H1 (cell line): ENCODE measurements around the gene CCSER2. TPM values are rescaled to one million over a fixed set of nuclear protein-coding genes. Genes with fewer than 3 reads are reported as not detected.

Source experiments
- CTCF ChIA-PET: fragments of 300-600 bp; sonication (Branson Sonifier 250); formaldehyde crosslinking; loops from one replicate; lab custom pipeline; 2021; ENCODE audit not compliant: partially characterized antibody; lab: Charles Lee
- POLR2A ChIA-PET: fragments of 300-600 bp; sonication (Branson Sonifier 250); formaldehyde crosslinking; loops from one replicate; lab custom pipeline; 2021; ENCODE audit warnings: inconsistent platforms; ENCODE audit not compliant: partially characterized antibody; lab: Charles Lee
- DNase-seq, 2 experiments: peaks; one replicate each; pipeline versions ENCODE4 v3.0.0 to v3.0.0-alpha.2; 2010 to 2022; ENCODE audit warnings: low spot score in 2 of 2, low read depth in 1 of 2, mixed read lengths in 1 of 2
- FAIRE-seq: peaks from 2 replicates; lab custom pipeline; 2011; peaks lifted over from hg19 to GRCh38; lab: Jason Lieb, UNC
- H2AFZ ChIP-seq: 2 replicates; pipeline ENCODE4 v1.8.1; 2012; ENCODE audit warnings: low read length, inconsistent platforms
- H2AK5ac ChIP-seq: 2 replicates; pipeline ENCODE4 v1.6.1; 2013; ENCODE audit warnings: low read depth, low read length
- H2BK120ac ChIP-seq: replicated peaks from 2 replicates; pipeline ENCODE3; 2013; ENCODE audit warnings: low read depth, low read length, inconsistent platforms
- H2BK12ac ChIP-seq: 2 replicates; pipeline ENCODE4 v1.6.1; 2013; ENCODE audit warnings: low read depth, low read length
- H2BK15ac ChIP-seq: 2 replicates; pipeline ENCODE4 v1.6.1; 2013; ENCODE audit warnings: low read length
- H2BK20ac ChIP-seq: 2 replicates; pipeline ENCODE4 v1.6.1; 2013; ENCODE audit warnings: low read length
- H2BK5ac ChIP-seq: 2 replicates; pipeline ENCODE4 v1.6.1; 2013; ENCODE audit warnings: low read depth, low read length
- H3K14ac ChIP-seq: 2 replicates; pipeline ENCODE4 v1.6.1; 2013; ENCODE audit warnings: inconsistent platforms; ENCODE audit not compliant: insufficient read length
- H3K18ac ChIP-seq: 2 replicates; pipeline ENCODE4 v1.6.1; 2013; ENCODE audit warnings: low read length; ENCODE audit errors: extremely low read depth
- H3K23ac ChIP-seq: 2 replicates; pipeline ENCODE4 v1.6.1; 2013; ENCODE audit warnings: inconsistent platforms; ENCODE audit not compliant: insufficient read length
- H3K23me2 ChIP-seq: 2 replicates; pipeline ENCODE4 v1.6.1; 2013; ENCODE audit warnings: low read depth, low read length
- H3K27ac ChIP-seq: 2 replicates; pipeline ENCODE4 v1.6.1; 2011; ENCODE audit warnings: low read depth, low read length, inconsistent platforms
- H3K27me3 ChIP-seq, 4 experiments: replicated peaks in 1 of 4; 1 replicate in 1 of 4; 2 replicates in 3 of 4; pipeline versions ENCODE4 v1.6.1 to v1.8.1; 2011 to 2013; ENCODE audit warnings: low read length in 3 of 4, mild to moderate bottlenecking in 3 of 4, inconsistent platforms in 2 of 4, mixed read lengths in 2 of 4, moderate library complexity in 1 of 4; ENCODE audit not compliant: control insufficient read depth in 3 of 4, insufficient read depth in 3 of 4; ENCODE audit errors: extremely low read depth in 1 of 4
- H3K36me3 ChIP-seq, 4 experiments: 2 replicates each; pipeline versions ENCODE4 v1.6.1 to v1.8.1; 2011 to 2013; ENCODE audit warnings: mild to moderate bottlenecking in 4 of 4, low read length in 3 of 4, moderate library complexity in 2 of 4, control low read depth in 1 of 4, inconsistent platforms in 1 of 4; ENCODE audit not compliant: insufficient read depth in 4 of 4, control insufficient read depth in 2 of 4
- H3K4ac ChIP-seq: replicated peaks from 2 replicates; pipeline ENCODE3; 2013; ENCODE audit warnings: low read length, low read depth, mixed read lengths, inconsistent platforms; ENCODE audit not compliant: insufficient read length
- H3K4me1 ChIP-seq, 4 experiments: replicated peaks in 1 of 4; 1 replicate in 1 of 4; 2 replicates in 3 of 4; pipeline versions ENCODE4 v1.6.1 to v1.8.1; 2011 to 2013; ENCODE audit warnings: low read length in 3 of 4, inconsistent platforms in 2 of 4, mixed read lengths in 1 of 4; ENCODE audit not compliant: insufficient read depth in 4 of 4, control insufficient read depth in 3 of 4
- H3K4me2 ChIP-seq, 2 experiments: 2 replicates each; pipeline versions ENCODE4 v1.6.1 to v1.8.1; 2011 to 2013; ENCODE audit warnings: low read depth in 2 of 2, low read length in 2 of 2, control low read depth in 1 of 2, inconsistent platforms in 1 of 2, mild to moderate bottlenecking in 1 of 2; ENCODE audit not compliant: insufficient read depth in 1 of 2
- H3K4me3 ChIP-seq, 4 experiments: fragments of 200-600, 300-600 bp in 1 of 4; sonication (generic), shearing (Covaris generic), sonication (Bioruptor Twin) in 1 of 4; 2 replicates each; pipeline versions ENCODE4 v1.5.1 to v1.8.1; 2011 to 2016; ENCODE audit warnings: low read length in 4 of 4, low read depth in 3 of 4, control low read depth in 2 of 4, inconsistent platforms in 2 of 4, mild to moderate bottlenecking in 2 of 4, mixed read lengths in 1 of 4, moderate library complexity in 1 of 4; ENCODE audit not compliant: insufficient read depth in 2 of 4; ENCODE audit errors: extremely low read depth in 1 of 4
- H3K56ac ChIP-seq: replicated peaks from 2 replicates; pipeline ENCODE3; 2013; ENCODE audit warnings: low read depth, mild to moderate bottlenecking, mixed read lengths, low read length, inconsistent platforms; ENCODE audit not compliant: insufficient read length
- H3K79me1 ChIP-seq: 2 replicates; pipeline ENCODE4 v1.6.1; 2013; ENCODE audit warnings: low read depth, low read length, control low read depth
- H3K79me2 ChIP-seq, 2 experiments: 2 replicates each; pipeline versions ENCODE4 v1.6.1 to v1.8.1; 2012 to 2013; ENCODE audit warnings: low read length in 2 of 2, mild to moderate bottlenecking in 2 of 2, inconsistent platforms in 1 of 2; ENCODE audit not compliant: insufficient read depth in 2 of 2, control insufficient read depth in 1 of 2
- H3K9ac ChIP-seq, 4 experiments: replicated peaks in 1 of 4; 1 replicate in 1 of 4; 2 replicates in 3 of 4; pipeline versions ENCODE4 v1.6.1 to v1.8.1; 2011 to 2013; ENCODE audit warnings: low read depth in 3 of 4, low read length in 3 of 4, control low read depth in 2 of 4, mild to moderate bottlenecking in 2 of 4, moderate library complexity in 2 of 4, inconsistent platforms in 1 of 4; ENCODE audit errors: extremely low read depth in 1 of 4
- H3K9me3 ChIP-seq, 2 experiments: 2 replicates each; pipeline versions ENCODE4 v1.6.1 to v1.8.1; 2012 to 2013; ENCODE audit warnings: mild to moderate bottlenecking in 2 of 2, moderate library complexity in 2 of 2, control low read depth in 1 of 2, inconsistent platforms in 1 of 2, low read depth in 1 of 2, low read length in 1 of 2, mixed read lengths in 1 of 2; ENCODE audit not compliant: insufficient read depth in 2 of 2
- H4K20me1 ChIP-seq, 2 experiments: replicated peaks in 1 of 2; 2 replicates each; pipeline versions ENCODE3 to v1.8.1; 2011 to 2013; ENCODE audit warnings: inconsistent platforms in 2 of 2, low read length in 2 of 2, mild to moderate bottlenecking in 1 of 2; ENCODE audit not compliant: insufficient read depth in 2 of 2, control insufficient read depth in 1 of 2
- H4K5ac ChIP-seq: 2 replicates; pipeline ENCODE4 v1.6.1; 2013; ENCODE audit warnings: low read length, low read depth, mixed read lengths, inconsistent platforms; ENCODE audit not compliant: insufficient read length
- H4K8ac ChIP-seq: 2 replicates; pipeline ENCODE4 v1.8.0; 2013; ENCODE audit warnings: mild to moderate bottlenecking, moderate library complexity, low read length, inconsistent platforms; ENCODE audit not compliant: insufficient read depth; ENCODE audit errors: extremely low read depth
- H4K91ac ChIP-seq: replicated peaks from 2 replicates; pipeline ENCODE3; 2013; ENCODE audit warnings: low read length, mixed read lengths, inconsistent platforms; ENCODE audit not compliant: insufficient read length
- ASH2L ChIP-seq: fragments of 200-600, 300-600 bp; sonication (generic); IDR thresholded peaks from one replicate; pipeline ENCODE4 v1.7.1; 2017; ENCODE audit warnings: low read length
- BACH1 ChIP-seq: IDR thresholded peaks from 2 replicates; pipeline ENCODE4 v1.6.1; 2012; ENCODE audit warnings: low read length, improper control_type of control experiment
- BRCA1 ChIP-seq: IDR thresholded peaks from 2 replicates; pipeline ENCODE4 v1.6.1; 2012; ENCODE audit warnings: low read depth, low read length, improper control_type of control experiment
- CEBPB ChIP-seq: IDR thresholded peaks from 2 replicates; pipeline ENCODE4 v1.6.1; 2012; ENCODE audit warnings: low read depth, low read length
- KDM5A ChIP-seq: fragments of 200-600 bp; IDR thresholded peaks from 2 replicates; pipeline ENCODE4 v1.7.1; 2012; ENCODE audit warnings: mild to moderate bottlenecking, low read length, inconsistent platforms, mixed read lengths
- MAFK ChIP-seq: IDR thresholded peaks from 2 replicates; pipeline ENCODE4 v1.6.1; 2012; ENCODE audit warnings: low read depth, mild to moderate bottlenecking, improper control_type of control experiment, low read length
- MAX ChIP-seq: IDR thresholded peaks from 2 replicates; pipeline ENCODE4 v1.6.1; 2012; ENCODE audit warnings: inconsistent platforms
- POLR2AphosphoS5 ChIP-seq: IDR thresholded peaks from 2 replicates; pipeline ENCODE4 v1.6.1; 2011; ENCODE audit warnings: low read depth, low read length
- POU5F1 ChIP-seq: IDR thresholded peaks from 2 replicates; pipeline ENCODE4 v1.6.1; 2011; ENCODE audit warnings: low read depth, mild to moderate bottlenecking, low read length, moderate library complexity
- RNF2 ChIP-seq: fragments of 200-900, 300-1000 bp; sonication (generic); IDR thresholded peaks from 2 replicates; pipeline ENCODE4 v1.7.1; 2016; ENCODE audit warnings: borderline replicate concordance, low read depth, mild to moderate bottlenecking, antibody characterized with exemption, low read length; ENCODE audit not compliant: poor library complexity, severe bottlenecking; ENCODE audit errors: missing control alignments
- SP1 ChIP-seq: IDR thresholded peaks from 2 replicates; pipeline ENCODE4 v1.6.1; 2011; ENCODE audit warnings: low read depth, low read length
- SRF ChIP-seq: IDR thresholded peaks from 2 replicates; pipeline ENCODE4 v1.6.1; 2011; ENCODE audit warnings: mild to moderate bottlenecking, low read depth, low read length, moderate library complexity
- TBP ChIP-seq: IDR thresholded peaks from 2 replicates; pipeline ENCODE4 v1.6.1; 2011; ENCODE audit warnings: low read depth, low read length, improper control_type of control experiment
- TEAD4 ChIP-seq: IDR thresholded peaks from 2 replicates; pipeline ENCODE4 v1.6.1; 2012; ENCODE audit warnings: low read depth, low read length, inconsistent platforms, mixed read lengths
- YY1 ChIP-seq: IDR thresholded peaks from 2 replicates; pipeline ENCODE4 v1.6.1; 2011; ENCODE audit warnings: low read depth, mild to moderate bottlenecking, low read length
- WGBS, 2 experiments: shearing (Covaris generic) in 1 of 2; methylation state at CpG; one replicate each; pipeline versions ENCODE4 v1.1.6 to v1.1.7; 2013 to 2015; ENCODE audit warnings: low lambda C conversion rate in 2 of 2, mixed read lengths in 2 of 2, inconsistent platforms in 1 of 2, low coverage in 1 of 2, missing lambda C conversion rate in 1 of 2; ENCODE audit not compliant: insufficient replicate concordance in 2 of 2, insufficient coverage in 1 of 2, insufficient read length in 1 of 2; ENCODE audit errors: extremely low coverage in 1 of 2, missing lambda C conversion rate in 1 of 2; 5-methylcytosine and 5-hydroxymethylcytosine counted together
- polyA plus RNA-seq, 7 experiments: library from polyadenylated mRNA; depleted of rRNA in 3 of 7; stranded (reverse) in 5 of 7; unstranded in 2 of 7; fragments of >200 nt in 5 of 7; fragments of 200-250 nt in 2 of 7; gene quantifications; 1 replicate in 5 of 7; 2 replicates in 1 of 7; 4 replicates in 1 of 7; pipeline versions ENCODE4 v1.2.1 to v1.2.3, GENCODE V29; 2011 to 2013; ENCODE audit warnings: missing spikeins in 2 of 7, mixed read lengths in 2 of 7
- total RNA-seq: library from RNA; stranded (reverse); fragmentation: NEBNext Ultra II Directional; extraction: Animal tissue kit (Norgen Biotek cat#: 25700); gene quantifications from 2 replicates; pipeline ENCODE4 v1.2.1, GENCODE V29; 2021

The CCSER2 gene
- total and polyA plus RNA-seq, 2 of the 8 experiments (the other 6 are each of a cell fraction or from before 2014, with no cell fraction given): 6.9 to 30.5 TPM

GRCh38 chr10:84311576-84311975 is 16.8 kb upstream of the CCSER2 start:
- Histone ChIP-seq H3K9me3 (no peaks in the 10 kb centered on the region), H3K27ac (no peak overlapping the region), H2AFZ (no peak overlapping the region), H4K5ac (no peak overlapping the region), H4K8ac (no peak overlapping the region), H4K20me1 (no peaks in the 10 kb centered on the region), H3K4me3 (no peak overlapping the region), H2BK15ac (no peak overlapping the region), H3K4ac (no peak overlapping the region), H4K91ac (no peak overlapping the region), H3K4me2 (no peak overlapping the region), H2BK12ac (no peak overlapping the region), H3K23me2 (no peaks in the 10 kb centered on the region), H3K4me1 (peaks cover 0 to 5% (median 3%) of the 10 kb centered on the region in 4 experiments; a peak in 3 of 7 replicates), H2AK5ac (no peak overlapping the region), H3K14ac (no peak overlapping the region), H3K36me3 (no peaks in the 10 kb centered on the region), H3K9ac (no peak overlapping the region), H2BK20ac (no peak overlapping the region), H3K79me1 (no peaks in the 10 kb centered on the region), H3K79me2 (no peaks in the 10 kb centered on the region), H3K18ac (no peak overlapping the region), H2BK120ac (no peak overlapping the region), H3K23ac (no peak overlapping the region), H2BK5ac (no peak overlapping the region), H3K27me3 (no peaks in the 10 kb centered on the region), H3K56ac (no peak overlapping the region)
- FAIRE-seq: no peak
- DNase-seq: no peak
- WGBS, 2 experiments: 94% methylated on average over 8 of the region's 8 CpGs; no CpG with 5 or more reads in 1 of the 2 experiments
- POLR2A ChIA-PET: interaction anchor here (0.8 kb wide), 1 partner anchor 17 kb away, joined by 3 read pairs; the partner anchor contains the start of gene CCSER2
- CTCF ChIA-PET: interaction anchor here (0.7 to 1.6 kb wide), 3 partner anchors 15 to 231 kb away, joined by 3 to 7 read pairs (median 3); no protein-coding TSS in a partner anchor
- no peak for TF ChIP-seq BACH1
- no peak for TF ChIP-seq MAFK
- no peak for TF ChIP-seq CEBPB
- TF ChIP-seq YY1: no peak
- TF ChIP-seq ASH2L: no peak
- TF ChIP-seq POU5F1: no peak
- TF ChIP-seq SRF: no peak
- no peak for TF ChIP-seq TEAD4
- TF ChIP-seq MAX: no peak
- TF ChIP-seq SP1: no peak
- TF ChIP-seq RNF2: no peak
- TF ChIP-seq POLR2AphosphoS5: no peak
- TF ChIP-seq BRCA1: no peak
- no peak for TF ChIP-seq KDM5A
- TF ChIP-seq TBP: no peak
